Nephron (organoid): ENCODE results near the gene ASPDH.

Experiments
- H3K27ac Mint-ChIP-seq, 3 experiments: 2 replicates each; pipeline ENCODE4 v1.8.0; 2020; ENCODE audit warnings: mixed read lengths in 3 of 3, mild to moderate bottlenecking in 2 of 3, moderate library complexity in 1 of 3
- H3K27me3 Mint-ChIP-seq: 2 replicates; pipeline ENCODE4 v1.8.0; 2021; ENCODE audit warnings: low read depth, mild to moderate bottlenecking, moderate library complexity, mixed read lengths
- H3K36me3 Mint-ChIP-seq: 2 replicates; pipeline ENCODE4 v1.8.0; 2020; ENCODE audit warnings: low read depth, mixed read lengths
- H3K4me1 Mint-ChIP-seq: 2 replicates; pipeline ENCODE4 v1.8.0; 2020; ENCODE audit warnings: mixed read lengths
- H3K4me3 Mint-ChIP-seq, 3 experiments: 2 replicates each; pipeline ENCODE4 v1.8.0; 2020; ENCODE audit warnings: mild to moderate bottlenecking in 3 of 3, mixed read lengths in 3 of 3, moderate library complexity in 2 of 3
- H3K9me3 Mint-ChIP-seq: 2 replicates; pipeline ENCODE4 v1.8.0; 2020; ENCODE audit warnings: mixed read lengths
- TF ChIP-seq, protein P1 (sequence below), 3 experiments: fragments of 200-600 bp; sonication (generic); IDR thresholded peaks; one replicate each; pipeline ENCODE4 v1.5.0; 2021; ENCODE audit warnings: antibody characterized with exemption in 3 of 3; ENCODE audit not compliant: unreplicated experiment in 3 of 3

Gene ASPDH

DNA sequence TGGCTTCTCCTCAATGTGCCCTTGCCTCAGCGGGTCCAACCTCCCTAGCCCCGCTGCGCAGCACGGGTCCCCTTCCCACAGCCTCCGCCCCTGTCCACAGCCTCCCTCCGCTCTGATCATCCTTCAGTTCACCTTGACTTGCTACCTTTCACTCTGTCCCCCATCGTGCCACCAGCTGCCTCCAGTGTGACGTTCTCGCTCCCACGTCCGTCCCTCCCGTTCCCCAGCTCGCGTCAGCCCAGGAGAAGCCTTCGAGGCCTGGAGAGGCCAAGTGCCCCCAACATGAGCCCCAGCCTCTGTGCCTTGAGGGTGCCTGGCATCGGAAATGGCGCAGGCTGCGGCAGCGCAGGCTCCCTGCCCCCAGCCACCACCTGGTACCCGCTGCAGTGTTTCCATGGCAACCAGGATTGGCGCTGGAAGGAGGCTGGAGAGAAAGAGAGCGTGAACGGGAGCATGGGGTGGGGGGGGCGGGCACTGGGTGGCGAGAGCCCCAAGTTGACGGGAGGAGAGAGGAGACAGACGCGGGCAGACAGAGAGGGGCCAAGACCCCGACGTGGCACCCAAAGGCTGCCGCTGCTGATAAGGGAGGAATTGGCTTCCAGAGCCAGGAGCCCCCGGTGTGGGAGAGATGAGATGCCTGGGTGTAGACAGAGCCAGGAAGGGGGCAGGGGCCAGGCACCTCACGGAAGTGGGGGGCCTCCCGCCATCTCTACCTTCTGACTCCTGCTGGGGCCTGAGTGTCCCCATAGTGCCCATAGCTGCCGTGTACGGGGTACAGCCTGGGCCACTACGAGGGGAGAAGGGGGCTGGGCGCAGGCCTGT lies 844 bp upstream of the ASPDH start:
- TF ChIP-seq, protein P1, sequence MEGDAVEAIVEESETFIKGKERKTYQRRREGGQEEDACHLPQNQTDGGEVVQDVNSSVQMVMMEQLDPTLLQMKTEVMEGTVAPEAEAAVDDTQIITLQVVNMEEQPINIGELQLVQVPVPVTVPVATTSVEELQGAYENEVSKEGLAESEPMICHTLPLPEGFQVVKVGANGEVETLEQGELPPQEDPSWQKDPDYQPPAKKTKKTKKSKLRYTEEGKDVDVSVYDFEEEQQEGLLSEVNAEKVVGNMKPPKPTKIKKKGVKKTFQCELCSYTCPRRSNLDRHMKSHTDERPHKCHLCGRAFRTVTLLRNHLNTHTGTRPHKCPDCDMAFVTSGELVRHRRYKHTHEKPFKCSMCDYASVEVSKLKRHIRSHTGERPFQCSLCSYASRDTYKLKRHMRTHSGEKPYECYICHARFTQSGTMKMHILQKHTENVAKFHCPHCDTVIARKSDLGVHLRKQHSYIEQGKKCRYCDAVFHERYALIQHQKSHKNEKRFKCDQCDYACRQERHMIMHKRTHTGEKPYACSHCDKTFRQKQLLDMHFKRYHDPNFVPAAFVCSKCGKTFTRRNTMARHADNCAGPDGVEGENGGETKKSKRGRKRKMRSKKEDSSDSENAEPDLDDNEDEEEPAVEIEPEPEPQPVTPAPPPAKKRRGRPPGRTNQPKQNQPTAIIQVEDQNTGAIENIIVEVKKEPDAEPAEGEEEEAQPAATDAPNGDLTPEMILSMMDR (IDR thresholded peaks at IDR 0.05; ENCODE audit: unreplicated experiment in 3 of 3), result no peak
- peak overlapping the region in 2 of 3 experiments; percentile 55 to 64 for H3K27ac Mint-ChIP-seq
- H3K27me3 Mint-ChIP-seq, result no peaks in the 10 kb centered on the region
- H3K4me3 Mint-ChIP-seq, result peak overlapping the region; percentile 31 to 71 (median 58)
- H3K36me3 Mint-ChIP-seq, result peaks cover 10% of the 10 kb centered on the region
- peaks cover 17% of the 10 kb centered on the region for H3K4me1 Mint-ChIP-seq
- no peaks in the 10 kb centered on the region for H3K9me3 Mint-ChIP-seq

DNA sequence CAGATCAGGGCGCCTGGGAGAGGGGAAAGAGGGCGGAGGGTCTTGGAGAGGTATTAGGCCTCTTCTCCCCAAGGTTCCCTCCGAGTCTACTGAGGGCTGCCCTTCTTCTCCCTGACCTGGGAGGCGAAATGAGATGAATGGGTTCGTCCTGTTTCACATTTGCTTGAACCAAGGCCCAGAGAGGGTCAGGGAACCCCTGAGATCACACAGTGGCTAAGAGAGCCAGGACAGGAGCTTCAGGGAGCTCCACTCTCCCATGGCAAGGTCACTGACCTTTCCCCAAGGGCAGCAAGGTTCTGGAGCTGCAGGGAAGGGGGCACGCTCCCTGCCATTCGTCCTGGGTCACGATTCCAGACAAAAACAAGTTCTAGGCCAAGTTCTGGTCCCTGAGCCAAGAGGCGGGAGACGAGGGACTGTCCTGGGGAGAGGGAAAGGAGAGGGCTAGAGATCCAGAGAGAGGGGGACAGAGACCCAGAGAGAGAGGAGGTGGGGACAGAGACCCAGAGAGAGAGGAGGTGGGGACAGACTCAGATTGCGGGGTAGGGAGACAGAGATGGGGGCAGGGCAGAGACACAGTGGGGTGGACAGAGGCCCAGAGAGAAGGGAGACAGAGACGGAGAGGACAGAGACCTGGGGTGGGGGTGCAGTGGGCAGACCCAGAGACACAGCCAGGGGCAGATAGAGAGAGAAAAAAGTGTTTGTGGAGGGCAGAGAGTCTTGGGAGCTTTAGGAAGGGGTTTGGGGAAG lies 541 bp downstream of the ASPDH start:
- no peaks in the 10 kb centered on the region for H3K9me3 Mint-ChIP-seq
- no peaks in the 10 kb centered on the region for H3K27me3 Mint-ChIP-seq
- peaks cover 30% of the 10 kb centered on the region for H3K4me1 Mint-ChIP-seq
- H3K4me3 Mint-ChIP-seq, result peak overlapping the region; percentile 63 to 74 (median 74)
- TF ChIP-seq, protein P1 (IDR thresholded peaks at IDR 0.05; ENCODE audit: unreplicated experiment in 3 of 3), result no peak
- peak overlapping the region in 2 of 3 experiments; percentile 78 to 80 for H3K27ac Mint-ChIP-seq
- no peaks in the 10 kb centered on the region for H3K36me3 Mint-ChIP-seq

DNA sequence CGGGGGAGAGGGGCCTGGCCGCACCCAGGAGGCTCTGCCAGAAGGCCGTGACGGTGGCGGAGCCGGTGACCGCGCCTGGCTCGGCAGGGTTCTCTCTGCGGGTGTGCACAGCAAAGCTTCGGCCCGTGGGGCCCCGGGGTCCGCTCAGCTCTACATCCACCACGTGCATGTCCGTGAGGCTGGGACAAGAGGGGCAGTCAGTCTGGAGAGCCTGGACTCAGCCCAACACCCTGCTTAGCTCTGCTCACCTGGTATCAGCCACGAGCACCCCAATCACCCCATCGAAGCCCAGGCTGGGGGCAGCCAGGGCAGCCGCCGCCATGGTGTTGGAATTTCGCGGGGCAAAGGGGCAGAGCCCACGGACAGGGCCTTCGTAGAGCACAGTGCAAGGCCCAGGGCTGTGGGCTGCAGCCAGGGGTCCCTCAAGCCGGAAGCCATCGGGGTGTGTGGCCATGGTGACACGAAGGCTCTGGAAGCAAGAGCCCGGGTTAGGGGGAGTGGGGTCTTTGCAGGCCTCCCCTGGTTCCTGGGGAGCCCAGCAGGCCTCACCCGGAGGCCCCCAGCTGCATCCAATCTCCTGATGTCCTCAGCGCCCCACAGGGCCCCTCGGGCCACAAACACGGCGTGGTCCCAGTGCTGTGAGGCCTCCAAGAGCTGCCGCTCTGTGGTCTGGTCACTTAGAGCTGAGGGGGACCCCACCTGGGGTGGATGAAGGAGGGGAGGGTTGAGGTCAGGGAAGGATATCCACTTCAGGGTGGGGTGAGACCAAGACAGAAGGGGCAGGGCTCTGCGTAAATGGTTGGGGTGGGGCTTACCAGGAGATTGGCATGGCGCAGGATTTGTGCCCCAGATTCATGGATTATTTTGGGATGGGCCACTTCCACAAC lies 1.4 kb downstream of the ASPDH start:
- H3K4me3 Mint-ChIP-seq, result peak overlapping the region in 1 of 3 experiments; percentile 93
- H3K27me3 Mint-ChIP-seq, result no peaks in the 10 kb centered on the region
- H3K27ac Mint-ChIP-seq, result peak overlapping the region; percentile 79 to 85 (median 83)
- H3K4me1 Mint-ChIP-seq, result peaks cover 35% of the 10 kb centered on the region
- TF ChIP-seq, protein P1 (IDR thresholded peaks at IDR 0.05; ENCODE audit: unreplicated experiment in 3 of 3), result no peak
- H3K36me3 Mint-ChIP-seq, result no peaks in the 10 kb centered on the region
- no peaks in the 10 kb centered on the region for H3K9me3 Mint-ChIP-seq

DNA sequence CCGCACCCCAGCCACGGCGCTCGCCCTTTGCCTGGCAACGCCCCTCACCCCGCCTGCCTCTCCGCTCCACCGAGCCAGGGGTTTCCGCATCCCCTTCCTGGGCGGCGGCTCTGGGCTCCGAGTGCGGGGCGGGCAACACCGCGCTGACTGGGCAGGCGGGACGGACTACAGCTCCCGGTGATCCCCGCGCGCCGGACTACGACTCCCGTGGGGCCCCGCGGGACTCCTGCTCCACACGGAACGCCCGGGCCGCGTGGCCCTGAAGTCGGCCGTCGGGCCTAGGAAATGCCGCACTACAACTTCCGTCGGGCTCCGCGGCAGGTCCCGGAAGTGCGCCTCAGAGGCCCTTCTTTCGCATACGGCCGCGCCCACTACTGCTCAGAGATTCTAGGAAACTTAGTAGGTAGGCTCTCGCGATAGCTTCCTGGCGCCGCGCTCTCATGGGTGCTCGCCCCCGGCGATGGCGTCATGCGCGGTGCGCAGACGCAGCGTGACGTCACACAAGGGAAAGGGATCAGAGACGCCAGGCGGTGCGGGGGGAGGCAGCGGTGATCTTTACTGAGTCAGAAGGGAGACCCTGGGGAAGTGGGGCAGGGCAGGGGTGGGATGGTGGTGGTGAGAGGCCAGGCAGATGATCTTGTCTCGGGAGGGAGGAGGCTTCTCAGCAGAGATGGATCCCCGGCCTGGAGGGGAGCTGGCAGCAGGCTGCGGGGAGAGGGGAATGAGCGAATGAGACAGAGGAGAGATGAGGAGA lies 2.5 kb downstream of the ASPDH start, which contains the start of gene JOSD2:
JOSD2 (minus strand) TSS at position 123 of the 754 bp plus-strand sequence. CDS start 760 bp downstream, outside the sequence.
- Mint-ChIP-seq H3K4me1 (peaks cover 35% of the 10 kb centered on the region), H3K4me3 (peak within 1 kb of the TSS; percentile 89 to 93 (median 91)), H3K27ac (peak within 1 kb of the TSS; percentile 79 to 85 (median 83)), H3K9me3 (no peaks in the 10 kb centered on the region), H3K36me3 (no peaks in the 10 kb centered on the region), H3K27me3 (no peaks in the 10 kb centered on the region)
- TF ChIP-seq, protein P1 (IDR thresholded peaks at IDR 0.05; ENCODE audit: unreplicated experiment in 3 of 3), result no peak

DNA sequence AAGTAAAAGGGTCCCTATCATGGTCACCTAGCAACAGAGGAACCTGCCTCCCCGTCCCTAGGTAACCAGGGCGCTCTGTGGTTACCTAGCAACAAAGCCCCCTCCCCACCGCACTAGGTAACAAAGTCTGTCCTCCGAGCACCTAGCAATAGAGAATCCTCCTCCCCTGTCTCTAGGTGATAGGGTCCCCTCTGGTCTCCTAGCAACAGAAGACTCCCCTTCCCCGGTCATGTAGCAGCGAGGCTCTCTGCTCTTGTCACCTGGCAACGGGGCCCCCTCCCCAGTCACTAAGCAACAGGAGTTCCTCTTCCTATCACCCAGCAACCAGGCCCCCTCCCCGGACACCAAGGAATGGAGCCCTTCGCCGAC lies 3.0 kb downstream of the ASPDH start:
- H3K9me3 Mint-ChIP-seq, result no peaks in the 10 kb centered on the region
- TF ChIP-seq, protein P1 (IDR thresholded peaks at IDR 0.05; ENCODE audit: unreplicated experiment in 3 of 3), result no peak
- no peaks in the 10 kb centered on the region for H3K27me3 Mint-ChIP-seq
- H3K36me3 Mint-ChIP-seq, result no peaks in the 10 kb centered on the region
- peaks cover 35% of the 10 kb centered on the region for H3K4me1 Mint-ChIP-seq
- peak overlapping the region; percentile 89 to 93 (median 91) for H3K4me3 Mint-ChIP-seq
- peak overlapping the region; percentile 71 to 85 (median 83) for H3K27ac Mint-ChIP-seq
